Progenitor cell of endocrine pancreas (in vitro differentiated cells): Measurements from ENCODE around the gene SLC17A7. TPM values are rescaled to one million over a fixed set of nuclear protein-coding genes. Genes with fewer than 3 reads are reported as not detected.

Source experiments
- DNase-seq: peaks from one replicate; pipeline ENCODE4 v3.0.0; 2021; ENCODE audit warnings: low spot score; ENCODE audit not compliant: unreplicated experiment
- H3K27ac Mint-ChIP-seq: 2 replicates; pipeline ENCODE4 v1.8.0; 2021; ENCODE audit warnings: mild to moderate bottlenecking, moderate library complexity, mixed read lengths
- H3K27me3 Mint-ChIP-seq: 2 replicates; pipeline ENCODE4 v1.8.0; 2021; ENCODE audit warnings: mixed read lengths
- H3K36me3 Mint-ChIP-seq: 2 replicates; pipeline ENCODE4 v1.8.0; 2022; ENCODE audit warnings: mixed read lengths; ENCODE audit not compliant: insufficient read depth
- H3K4me1 Mint-ChIP-seq: 2 replicates; pipeline ENCODE4 v1.8.0; 2021; ENCODE audit warnings: low read depth, mixed read lengths
- H3K4me3 Mint-ChIP-seq: 2 replicates; pipeline ENCODE4 v1.8.0; 2021; ENCODE audit warnings: low read depth, mild to moderate bottlenecking, moderate library complexity, mixed read lengths
- H3K9me3 Mint-ChIP-seq: 2 replicates; pipeline ENCODE4 v1.8.0; 2021; ENCODE audit warnings: low read depth, mixed read lengths
- CTCF ChIP-seq: fragments of 200-600 bp; sonication (generic); IDR thresholded peaks from one replicate; pipeline ENCODE4 v1.5.0; 2021; ENCODE audit warnings: antibody characterized with exemption, mild to moderate bottlenecking; ENCODE audit not compliant: unreplicated experiment
- total RNA-seq: library from RNA; stranded (reverse); gene quantifications from 2 replicates; pipeline ENCODE4 v1.2.1, GENCODE V29; 2021

Gene SLC17A7
- total RNA-seq, 1 donor from 2014 or later = 0.29 TPM

DNA sequence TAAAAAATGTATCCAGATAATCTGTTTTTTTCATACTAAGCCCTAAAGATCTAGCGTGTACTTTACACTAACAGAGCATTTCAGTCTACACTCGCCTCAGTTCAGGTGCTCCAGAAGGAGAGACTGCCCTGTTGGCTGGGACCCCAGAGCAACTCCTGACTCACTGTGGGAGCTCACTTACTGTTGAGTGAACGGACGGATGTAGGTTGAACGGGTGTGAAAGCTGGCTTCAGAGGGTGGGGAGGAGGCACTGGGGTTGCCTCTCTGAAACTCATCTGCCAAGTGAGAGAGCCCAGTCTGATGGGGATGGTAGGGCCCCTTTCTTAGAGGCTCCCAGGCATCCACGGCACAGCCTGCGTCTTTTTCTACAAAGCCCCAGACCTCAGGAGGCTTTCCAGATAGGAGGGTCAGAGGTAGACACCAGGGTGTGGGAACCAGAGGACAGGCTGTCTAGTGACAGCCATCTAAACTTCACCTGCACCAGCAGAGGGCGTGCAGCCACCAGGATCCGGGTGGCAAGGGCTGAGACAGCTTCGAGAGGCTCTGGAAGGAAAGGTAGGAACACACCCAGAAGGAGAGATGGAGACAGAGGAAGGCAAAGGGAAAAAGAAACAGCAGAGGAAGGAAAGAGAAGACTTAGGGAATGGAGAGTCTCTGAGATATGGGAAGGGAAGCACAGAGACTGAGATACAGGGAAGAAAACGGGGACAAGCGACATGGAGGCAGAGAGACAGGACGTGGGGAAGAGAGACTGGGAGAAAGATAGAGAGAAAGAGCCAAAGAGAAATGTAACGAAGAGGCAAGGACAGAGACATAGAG lies 49.5 kb downstream of the SLC17A7 start:
- Mint-ChIP-seq H3K27me3 (peaks cover 27% of the 10 kb centered on the region), H3K36me3 (no peaks in the 10 kb centered on the region), H3K9me3 (no peaks in the 10 kb centered on the region), H3K4me1 (no peaks in the 10 kb centered on the region), H3K4me3 (no peak overlapping the region), H3K27ac (no peak overlapping the region)
- DNase-seq = peak; percentile 65
- TF ChIP-seq CTCF = peak; percentile 91

DNA sequence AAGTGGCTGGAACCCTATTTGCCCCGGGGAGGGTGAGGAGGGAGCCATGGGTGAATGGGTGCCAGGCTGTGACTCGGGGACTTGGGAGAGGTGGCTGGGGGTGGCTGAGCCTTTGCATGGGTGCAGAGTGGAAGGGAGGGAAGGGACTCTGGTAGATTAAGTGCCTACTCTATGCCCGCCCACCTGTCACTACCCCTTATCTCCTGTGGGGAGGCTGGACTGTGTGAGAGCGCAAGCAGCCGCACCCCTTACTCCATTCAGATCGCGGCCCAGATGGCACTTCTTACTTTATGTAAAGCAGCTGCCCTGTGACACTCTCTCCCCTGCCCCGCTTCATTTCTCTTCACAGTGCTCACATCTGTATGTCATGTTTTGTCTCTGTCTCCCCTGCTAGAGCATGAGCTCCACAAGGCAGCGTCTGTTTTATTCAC lies 50.4 kb downstream of the SLC17A7 start:
- H3K27ac Mint-ChIP-seq = no peak overlapping the region
- H3K27me3 Mint-ChIP-seq = peaks cover 27% of the 10 kb centered on the region
- no peak for TF ChIP-seq CTCF
- no peaks in the 10 kb centered on the region for H3K4me1 Mint-ChIP-seq
- H3K9me3 Mint-ChIP-seq = no peaks in the 10 kb centered on the region
- no peak for DNase-seq
- H3K36me3 Mint-ChIP-seq = no peaks in the 10 kb centered on the region
- no peak overlapping the region for H3K4me3 Mint-ChIP-seq

GRCh38 chr19:49390131-49390928 lies 51.0 kb downstream of the SLC17A7 start:
- Mint-ChIP-seq H3K4me3 (no peak overlapping the region), H3K27ac (no peak overlapping the region), H3K9me3 (no peaks in the 10 kb centered on the region), H3K36me3 (no peaks in the 10 kb centered on the region), H3K4me1 (no peaks in the 10 kb centered on the region), H3K27me3 (peaks cover 27% of the 10 kb centered on the region)
- DNase-seq = no peak
- no peak for TF ChIP-seq CTCF

DNA sequence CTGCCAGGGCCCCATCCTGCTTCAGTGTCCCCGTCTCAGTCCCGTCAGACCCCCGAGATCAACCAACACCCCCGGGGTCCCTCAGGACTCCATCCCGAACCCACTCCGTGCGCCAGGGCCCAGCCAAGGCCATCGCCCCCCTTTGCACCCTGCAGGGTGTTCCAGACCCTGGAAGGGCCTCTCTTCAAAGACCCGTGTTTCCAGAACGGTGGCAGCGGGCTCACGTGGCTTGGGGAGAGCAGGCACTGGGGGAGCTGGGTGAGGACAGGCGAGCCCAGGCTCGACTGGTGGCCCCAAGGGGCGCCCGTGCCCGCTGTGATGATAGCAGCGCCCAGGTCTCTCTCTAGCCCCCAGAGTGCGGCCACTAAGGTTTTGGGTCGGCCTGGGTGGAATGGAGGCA lies 51.9 kb downstream of the SLC17A7 start:
- no peak for TF ChIP-seq CTCF
- no peaks in the 10 kb centered on the region for H3K36me3 Mint-ChIP-seq
- no peak for DNase-seq
- no peaks in the 10 kb centered on the region for H3K9me3 Mint-ChIP-seq
- no peaks in the 10 kb centered on the region for H3K4me1 Mint-ChIP-seq
- H3K27me3 Mint-ChIP-seq = peaks cover 27% of the 10 kb centered on the region
- no peak overlapping the region for H3K27ac Mint-ChIP-seq
- no peak overlapping the region for H3K4me3 Mint-ChIP-seq

DNA sequence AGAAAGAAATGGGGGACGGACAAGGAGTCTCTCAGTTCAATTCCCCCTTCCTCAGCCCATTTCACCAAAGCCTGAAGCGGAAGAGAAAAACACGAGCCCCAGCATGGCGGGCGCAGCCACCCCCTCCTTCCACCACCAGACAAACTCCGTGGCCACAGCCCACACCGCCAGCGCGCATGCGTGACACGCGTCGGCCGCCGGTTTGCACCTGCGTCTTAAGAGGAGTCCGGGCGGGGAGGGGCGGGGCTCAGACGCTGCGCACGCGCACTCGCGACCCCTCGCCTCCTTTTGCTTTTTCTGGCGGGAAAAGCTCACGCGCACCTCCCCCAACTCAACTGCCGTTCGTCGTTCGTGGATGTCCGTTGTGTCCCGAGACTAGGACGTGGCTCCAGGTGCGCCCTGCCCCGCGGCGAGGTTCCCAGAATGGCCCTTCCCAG lies 53.4 kb downstream of the SLC17A7 start, which contains the start of gene KASH5:
TSS of gene KASH5 (plus strand) at position 314 of the 437 bp plus-strand sequence. CDS start 2,635 bp downstream, outside the sequence.
- DNase-seq = no peak
- no peaks in the 10 kb centered on the region for H3K36me3 Mint-ChIP-seq
- H3K27me3 Mint-ChIP-seq = peaks cover 23% of the 10 kb centered on the region

More for the DNA sequence above, 53.4 kb downstream of the SLC17A7 start, which contains the start of gene KASH5:
- no peak for TF ChIP-seq CTCF
- Mint-ChIP-seq H3K9me3 (peaks cover 3% of the 10 kb centered on the region), H3K4me3 (no peak within 1 kb of the TSS), H3K27ac (no peak within 1 kb of the TSS), H3K4me1 (no peaks in the 10 kb centered on the region)
